Measurements from ENCODE around the gene KCNJ3. TPM values are rescaled to one million over a fixed set of nuclear protein-coding genes. Genes with fewer than 3 reads are reported as not detected.

KCNJ3 gene
- total RNA-seq, 8 experiments from 2014 or later = 0.31 to 1.2 (median 0.63) TPM

GRCh38 chr2:154694881-154695280, 3.6 kb upstream of the KCNJ3 start:
- in situ Hi-C loops (cut with MboI; ENCODE audit: low pct_unique_long_range_greater_than_20kb in 2 of 9, low sequenced_read_pairs in 9 of 9, unreplicated experiment in 9 of 9) = no loop called here
- WGBS, 10 experiments = 11 to 100% (median 84%) methylated on average over 1 to 3 of the region's 3 CpGs
- ATAC-seq (replicated peaks in 6 of 8) = no peak
- Histone ChIP-seq H3K27ac (no peak overlapping the region), H3K4me1 (replicated peaks in 1 of 2) (peaks cover 0 to 2% of the 10 kb centered on the region in 2 donors), H3K4me3 (no peak overlapping the region)

DNA sequence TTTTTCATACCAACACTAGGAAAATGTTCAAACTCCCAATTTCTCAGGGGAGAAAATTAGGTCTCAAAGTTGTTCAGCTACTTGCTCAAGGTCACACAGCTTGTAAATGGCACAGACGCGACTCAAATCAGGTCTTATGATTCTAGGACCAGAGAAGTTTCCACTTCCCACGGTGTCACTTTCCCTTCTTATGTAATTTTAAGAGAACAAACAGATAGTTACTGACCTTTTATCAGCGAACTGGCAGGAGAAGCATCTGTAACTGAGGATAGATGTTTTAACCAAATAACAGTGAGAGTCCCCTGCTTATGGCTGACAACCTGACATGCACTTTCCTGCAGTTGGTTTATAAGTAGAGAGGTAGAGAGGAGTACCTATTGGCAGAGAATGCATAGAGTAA, 2.1 kb upstream of the KCNJ3 start:
- in situ Hi-C loops (cut with MboI; ENCODE audit: low pct_unique_long_range_greater_than_20kb in 2 of 9, low sequenced_read_pairs in 9 of 9, unreplicated experiment in 9 of 9) = no loop called here
- 18 to 93% (median 67%) methylated on average over 1 to 4 of the region's 4 CpGs; no CpG with 5 or more reads in 1 of the 10 experiments for WGBS, 10 experiments
- H3K4me3 ChIP-seq = no peak overlapping the region
- H3K27ac ChIP-seq = no peak overlapping the region
- H3K4me1 ChIP-seq (replicated peaks in 1 of 2) = peaks cover 0 to 2% of the 10 kb centered on the region in 2 donors
- no peak for ATAC-seq (replicated peaks in 6 of 8)

DNA sequence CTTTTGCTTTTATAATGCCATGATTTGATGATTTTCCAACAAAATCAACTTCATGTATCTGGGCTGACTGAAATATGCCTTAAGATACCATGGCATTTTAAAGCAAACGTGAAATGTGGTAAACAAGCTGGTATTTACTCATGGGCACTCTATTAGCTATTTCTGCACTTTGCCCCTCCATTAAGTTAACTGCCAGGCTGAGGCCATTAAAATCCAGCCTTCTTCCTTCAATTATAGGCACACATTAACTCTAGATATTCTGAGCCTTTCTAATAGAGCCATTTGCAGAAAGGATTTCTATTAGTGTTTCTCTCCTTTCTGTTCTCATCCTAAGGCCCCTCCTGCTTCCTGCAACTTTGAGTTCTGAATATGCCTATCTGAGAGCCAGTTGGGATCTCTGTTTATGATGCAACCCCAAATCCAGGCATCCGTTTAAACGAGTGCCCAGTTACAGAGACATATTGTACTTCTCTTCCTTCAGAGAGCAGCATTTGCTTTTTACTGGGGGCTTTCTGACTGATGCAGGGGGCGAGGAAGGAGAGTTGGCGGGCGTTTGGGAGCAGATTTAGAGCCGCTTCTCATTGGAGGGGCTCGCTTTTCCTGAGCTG, 1.6 kb upstream of the KCNJ3 start:
- WGBS, 10 experiments = 0 to 80% (median 19%) methylated on average over 1 to 8 of the region's 8 CpGs; no CpG with 5 or more reads in 3 of the 10 experiments
- in situ Hi-C loops (cut with MboI; ENCODE audit: low pct_unique_long_range_greater_than_20kb in 2 of 9, low sequenced_read_pairs in 9 of 9, unreplicated experiment in 9 of 9) = no loop called here
- peak in 4 of 8 experiments; percentile 8 to 17 (median 12) for ATAC-seq (replicated peaks in 6 of 8)
- peaks cover 0 to 2% of the 10 kb centered on the region in 2 donors for H3K4me1 ChIP-seq (replicated peaks in 1 of 2)
- H3K27ac ChIP-seq = no peak overlapping the region
- H3K4me3 ChIP-seq = peak overlapping the region; percentile 41 to 54 (median 48)

DNA sequence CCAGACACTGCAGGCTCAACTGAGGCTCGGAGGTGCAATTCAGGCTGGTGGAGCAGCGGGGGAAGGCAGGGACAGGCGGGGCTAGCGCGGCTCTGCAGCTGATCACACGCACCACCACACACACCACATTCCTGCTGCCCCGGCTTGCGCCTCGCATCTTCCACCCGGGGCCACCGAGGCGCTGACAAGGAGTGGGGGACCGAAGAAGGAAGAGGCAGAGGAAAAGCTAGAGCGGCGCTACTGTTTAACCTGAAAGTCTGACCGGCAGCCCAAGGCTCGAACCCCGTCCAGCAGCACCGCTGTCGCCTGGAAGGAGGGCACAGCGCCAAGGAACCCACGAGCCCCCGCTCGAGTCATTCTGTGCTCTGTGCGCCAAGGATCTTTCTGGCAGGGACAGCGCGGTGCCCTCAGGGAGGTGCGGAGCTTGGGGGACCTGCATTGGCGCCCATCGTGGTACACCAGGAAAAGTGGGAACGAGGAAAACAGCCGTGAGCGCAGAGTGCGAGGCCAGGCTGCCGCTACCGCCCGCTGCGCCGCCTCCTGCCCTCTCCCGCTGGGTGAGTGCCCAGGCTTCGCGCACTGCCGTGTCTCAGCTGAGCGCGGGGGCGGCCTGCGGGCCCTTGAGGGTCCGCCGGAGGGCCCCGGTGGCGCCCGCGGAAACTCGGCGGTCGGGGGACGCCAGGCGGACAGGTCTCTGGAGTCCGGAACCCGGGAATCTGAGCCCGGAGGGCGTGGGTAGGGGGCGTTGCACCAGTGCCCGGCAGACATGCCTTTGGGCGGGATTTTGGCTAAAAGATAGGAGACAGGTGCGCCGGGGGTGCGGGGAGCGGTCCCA, 860 bp upstream of the KCNJ3 start:
- in situ Hi-C loops (cut with MboI; ENCODE audit: low pct_unique_long_range_greater_than_20kb in 2 of 9, low sequenced_read_pairs in 9 of 9, unreplicated experiment in 9 of 9) = no loop called here
- peak; percentile 43 to 92 (median 89) for ATAC-seq (replicated peaks in 6 of 8)
- WGBS, 10 experiments = 0 to 4% (median 1%) methylated on average over 1 to 29 of the region's 69 CpGs; no CpG with 5 or more reads in 4 of the 10 experiments

GRCh38 chr2:154698721-154699574, 453 bp downstream of the KCNJ3 start:
- ATAC-seq (replicated peaks in 6 of 8) = peak in 1 of 8 experiments; percentile 9
- Histone ChIP-seq H3K4me1 (replicated peaks in 1 of 2) (peaks cover 0 to 2% of the 10 kb centered on the region in 2 donors), H3K4me3 (peak overlapping the region; percentile 4 to 54 (median 48)), H3K27ac (no peak overlapping the region)
- WGBS, 10 experiments = 6 to 88% (median 56%) methylated on average over 3 to 18 of the region's 60 CpGs; no CpG with 5 or more reads in 2 of the 10 experiments
- in situ Hi-C loops (cut with MboI; ENCODE audit: low pct_unique_long_range_greater_than_20kb in 2 of 9, low sequenced_read_pairs in 9 of 9, unreplicated experiment in 9 of 9) = no loop called here

More for the DNA sequence above, 860 bp upstream of the KCNJ3 start:
- peak overlapping the region; percentile 41 to 54 (median 48) for H3K4me3 ChIP-seq
- peaks cover 0 to 2% of the 10 kb centered on the region in 2 donors for H3K4me1 ChIP-seq (replicated peaks in 1 of 2)
- H3K27ac ChIP-seq = no peak overlapping the region

DNA sequence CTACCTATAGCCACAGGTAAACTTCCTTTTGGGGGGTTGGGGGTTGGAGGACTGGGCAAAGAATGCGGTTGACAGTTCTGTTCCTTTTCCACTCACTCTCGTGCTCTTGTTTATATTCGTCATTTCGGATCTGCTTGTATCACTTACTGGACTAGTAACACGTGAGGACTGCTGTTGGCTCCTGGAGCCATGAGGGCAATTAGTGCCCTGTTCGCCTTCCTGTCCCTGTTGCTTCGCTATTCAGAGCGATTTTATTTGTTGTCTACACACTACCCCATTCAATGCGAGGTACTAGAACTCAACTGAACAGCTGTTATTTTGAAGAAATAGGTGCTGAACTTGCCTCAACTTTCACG, 1.1 kb downstream of the KCNJ3 start:
- in situ Hi-C loops (cut with MboI; ENCODE audit: low pct_unique_long_range_greater_than_20kb in 2 of 9, low sequenced_read_pairs in 9 of 9, unreplicated experiment in 9 of 9) = no loop called here
- H3K4me1 ChIP-seq (replicated peaks in 1 of 2) = peaks cover 0 to 2% of the 10 kb centered on the region in 2 donors
- peak overlapping the region in 1 of 5 donors; percentile 4 for H3K4me3 ChIP-seq
- WGBS, 10 experiments = 14 to 96% (median 56%) methylated on average over 1 to 10 of the region's 10 CpGs; no CpG with 5 or more reads in 1 of the 10 experiments
- no peak for ATAC-seq (replicated peaks in 6 of 8)
- H3K27ac ChIP-seq = no peak overlapping the region

DNA sequence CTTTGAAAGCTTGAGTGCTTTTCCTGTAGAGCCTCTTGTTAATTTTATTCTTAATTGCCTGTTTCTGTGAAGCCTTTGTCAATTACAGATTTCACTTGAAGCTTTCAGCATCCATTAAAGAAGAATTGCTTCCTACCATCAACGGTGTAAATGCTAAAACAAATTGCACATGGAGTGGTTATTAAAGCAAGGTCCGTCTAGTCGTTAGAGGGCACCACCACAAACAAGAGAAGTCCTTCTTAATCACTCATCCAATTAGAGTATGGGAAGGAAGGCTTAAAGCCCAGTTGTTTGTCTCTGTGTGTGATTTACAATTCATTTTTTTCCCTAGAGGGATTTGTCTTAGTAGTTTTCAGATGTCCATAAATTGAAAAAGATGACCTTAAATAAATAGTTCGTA, 1.6 kb downstream of the KCNJ3 start:
- H3K4me3 ChIP-seq = no peak overlapping the region
- ATAC-seq (replicated peaks in 6 of 8) = no peak
- in situ Hi-C loops (cut with MboI; ENCODE audit: low pct_unique_long_range_greater_than_20kb in 2 of 9, low sequenced_read_pairs in 9 of 9, unreplicated experiment in 9 of 9) = no loop called here
- H3K27ac ChIP-seq = no peak overlapping the region
- 3 to 100% (median 57%) methylated on average over 1 to 4 of the region's 4 CpGs for WGBS, 10 experiments
- peaks cover 0 to 2% of the 10 kb centered on the region in 2 donors for H3K4me1 ChIP-seq (replicated peaks in 1 of 2)

DNA sequence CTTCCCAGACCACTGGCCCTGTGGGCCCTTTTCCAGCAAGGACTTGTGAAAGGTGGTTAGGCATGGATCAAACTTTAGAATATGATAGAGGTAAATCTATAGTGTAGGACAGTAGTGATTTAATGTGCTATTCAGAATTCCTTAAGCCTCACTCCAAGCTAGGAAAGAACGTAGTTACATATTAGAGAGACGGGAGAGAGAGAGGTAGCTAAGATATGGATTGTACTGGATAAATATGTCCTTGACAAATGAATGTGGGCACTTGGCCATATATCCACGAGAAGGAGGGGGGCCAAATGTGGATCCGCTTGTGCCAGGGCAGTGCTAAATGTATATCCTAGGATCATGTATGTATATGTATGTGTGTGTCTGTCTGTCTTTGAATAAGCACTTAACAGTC, 6.5 kb downstream of the KCNJ3 start:
- in situ Hi-C loops (cut with MboI; ENCODE audit: low pct_unique_long_range_greater_than_20kb in 2 of 9, low sequenced_read_pairs in 9 of 9, unreplicated experiment in 9 of 9) = no loop called here
- Histone ChIP-seq H3K4me3 (no peak overlapping the region), H3K27ac (no peak overlapping the region), H3K4me1 (replicated peaks in 1 of 2) (no peaks in the 10 kb centered on the region)
- 20 to 100% (median 90%) methylated on average over 2 to 4 of the region's 4 CpGs; no CpG with 5 or more reads in 4 of the 10 experiments for WGBS, 10 experiments
- ATAC-seq (replicated peaks in 6 of 8) = no peak

- in situ Hi-C loops (cut with MboI; ENCODE audit: low pct_unique_long_range_greater_than_20kb in 2 of 9, low sequenced_read_pairs in 9 of 9, unreplicated experiment in 9 of 9) = no loop called here
- no peak for ATAC-seq (replicated peaks in 6 of 8)
- Histone ChIP-seq H3K4me3 (no peak overlapping the region), H3K27ac (no peak overlapping the region), H3K4me1 (replicated peaks in 1 of 2) (no peaks in the 10 kb centered on the region)
- WGBS, 10 experiments = 0 to 100% (median 50%) methylated on average over 1 of the region's 1 CpG; no CpG with 5 or more reads in 3 of the 10 experiments
Measured at GRCh38 chr2:154706660-154707059, 8.2 kb downstream of the KCNJ3 start.

GRCh38 chr2:154707994-154708575, 9.6 kb downstream of the KCNJ3 start:
- no peak for ATAC-seq (replicated peaks in 6 of 8)
- H3K4me1 ChIP-seq (replicated peaks in 1 of 2) = no peaks in the 10 kb centered on the region
- no peak overlapping the region for H3K27ac ChIP-seq
- in situ Hi-C loops (cut with MboI; ENCODE audit: low pct_unique_long_range_greater_than_20kb in 2 of 9, low sequenced_read_pairs in 9 of 9, unreplicated experiment in 9 of 9) = no loop called here
- WGBS, 10 experiments = 24 to 100% (median 61%) methylated on average over 1 to 3 of the region's 3 CpGs
- H3K4me3 ChIP-seq = no peak overlapping the region

DNA sequence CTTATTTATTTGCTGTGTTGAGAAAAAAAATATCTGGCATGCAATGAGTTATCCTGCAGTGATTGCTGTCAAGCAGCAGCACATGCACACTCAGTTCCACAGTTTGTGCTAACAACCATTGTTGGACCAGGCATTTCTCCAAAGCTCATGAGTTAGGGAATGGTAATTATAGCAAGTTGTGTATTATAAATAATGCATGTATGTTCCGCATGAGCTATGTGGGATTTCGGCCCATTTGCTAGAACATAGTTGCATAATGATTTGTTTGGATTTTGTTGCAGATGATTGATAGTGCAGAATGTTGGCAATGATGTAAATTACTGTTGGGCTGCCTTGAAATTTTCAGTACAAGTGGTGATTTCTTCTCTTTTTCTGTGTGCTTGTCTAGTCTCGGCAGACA, 10.7 kb downstream of the KCNJ3 start:
- Histone ChIP-seq H3K4me1 (replicated peaks in 1 of 2) (no peaks in the 10 kb centered on the region), H3K4me3 (no peak overlapping the region), H3K27ac (no peak overlapping the region)
- 0 to 100% (median 39%) methylated on average over 1 to 3 of the region's 3 CpGs; no CpG with 5 or more reads in 4 of the 10 experiments for WGBS, 10 experiments
- ATAC-seq (replicated peaks in 6 of 8) = peak in 3 of 8 experiments; percentile 63 to 95 (median 75)
- in situ Hi-C loops (cut with MboI; ENCODE audit: low pct_unique_long_range_greater_than_20kb in 2 of 9, low sequenced_read_pairs in 9 of 9, unreplicated experiment in 9 of 9) = no loop called here

GRCh38 chr2:154710078-154710477, 11.6 kb downstream of the KCNJ3 start:
- in situ Hi-C loops (cut with MboI; ENCODE audit: low pct_unique_long_range_greater_than_20kb in 2 of 9, low sequenced_read_pairs in 9 of 9, unreplicated experiment in 9 of 9) = no loop called here
- 31 to 100% (median 81%) methylated on average over 2 of the region's 2 CpGs; no CpG with 5 or more reads in 2 of the 10 experiments for WGBS, 10 experiments
- no peak for ATAC-seq (replicated peaks in 6 of 8)
- H3K27ac ChIP-seq = no peak overlapping the region
- no peak overlapping the region for H3K4me3 ChIP-seq
- H3K4me1 ChIP-seq (replicated peaks in 1 of 2) = no peaks in the 10 kb centered on the region

All from motor neuron (in vitro differentiated cells).